GM19452 (cell line): ENCODE measurements around the gene PLOD3.
"Not testable (repeated sequence)": the region's sequence is repeated elsewhere in the genome, so short reads cannot be mapped to it uniquely, and the experiment has no call there.

Experiments used
- ATAC-seq: cut with Tn5 transposase; IDR thresholded peaks from one replicate; pipeline ENCODE4 v1.9.1; 2021; ENCODE audit not compliant: unreplicated experiment

Gene PLOD3

DNA sequence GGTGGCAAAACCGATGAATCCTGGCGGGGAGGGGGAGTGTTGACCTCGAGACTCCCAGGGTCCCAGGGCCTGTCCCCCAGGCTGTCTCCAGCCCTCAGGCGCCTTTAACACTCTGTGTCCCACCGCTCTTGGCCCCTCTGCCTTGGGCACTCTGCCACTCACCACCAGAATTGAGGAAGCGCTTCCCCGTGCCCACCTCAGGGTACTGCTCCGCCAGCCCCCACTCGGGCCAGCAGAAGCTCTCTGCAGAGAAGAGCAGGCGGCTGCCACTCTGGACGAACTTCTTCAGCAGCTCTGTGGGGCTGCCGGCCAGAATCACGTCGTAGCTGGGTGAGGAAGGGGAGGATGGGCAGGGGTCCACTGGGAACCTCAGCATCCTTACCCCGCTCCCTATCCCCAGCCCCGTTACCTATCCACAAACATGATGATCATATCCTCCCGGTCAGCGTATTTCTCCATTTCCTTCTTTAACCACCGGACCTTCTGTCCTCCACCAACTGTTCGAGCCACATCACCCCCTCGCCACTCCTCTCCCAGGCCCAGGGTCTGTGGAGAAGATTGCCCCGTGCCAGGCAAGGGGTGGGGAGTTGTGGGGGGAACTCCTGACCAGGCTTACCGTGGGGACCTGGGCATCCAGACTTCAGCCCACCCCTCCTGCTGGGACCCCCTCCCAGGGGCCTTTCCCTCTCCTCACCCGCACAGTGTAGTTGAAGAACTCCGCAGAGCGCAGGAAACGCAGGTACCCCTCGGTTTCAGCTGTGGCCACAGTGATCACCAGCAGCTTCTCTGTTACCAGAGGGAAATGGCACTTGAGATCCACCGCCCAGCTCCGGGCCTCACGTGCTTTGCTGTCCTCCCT lies 1.2 kb downstream of the PLOD3 start:
- no peak for ATAC-seq

DNA sequence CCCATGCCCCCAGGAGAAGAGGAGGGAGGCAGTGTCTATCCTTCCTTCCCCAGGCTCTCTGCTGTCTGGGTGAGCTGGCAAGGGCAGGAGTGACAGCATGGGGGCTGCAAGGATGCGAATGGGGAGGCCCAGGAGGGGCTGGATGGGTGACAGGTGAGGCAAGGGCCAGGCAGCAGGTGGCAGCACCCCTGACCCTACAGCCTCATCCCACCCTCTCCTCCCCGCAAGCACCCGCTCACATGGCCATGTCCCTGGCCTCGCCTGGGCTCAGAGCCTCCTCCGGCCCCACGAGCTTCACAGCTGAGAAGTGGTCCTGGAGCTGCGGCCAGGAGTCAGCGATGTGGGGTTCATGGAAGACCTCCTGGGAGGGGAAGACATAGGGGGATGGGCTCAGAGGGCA lies 5.4 kb downstream of the PLOD3 start:
- no peak for ATAC-seq

DNA sequence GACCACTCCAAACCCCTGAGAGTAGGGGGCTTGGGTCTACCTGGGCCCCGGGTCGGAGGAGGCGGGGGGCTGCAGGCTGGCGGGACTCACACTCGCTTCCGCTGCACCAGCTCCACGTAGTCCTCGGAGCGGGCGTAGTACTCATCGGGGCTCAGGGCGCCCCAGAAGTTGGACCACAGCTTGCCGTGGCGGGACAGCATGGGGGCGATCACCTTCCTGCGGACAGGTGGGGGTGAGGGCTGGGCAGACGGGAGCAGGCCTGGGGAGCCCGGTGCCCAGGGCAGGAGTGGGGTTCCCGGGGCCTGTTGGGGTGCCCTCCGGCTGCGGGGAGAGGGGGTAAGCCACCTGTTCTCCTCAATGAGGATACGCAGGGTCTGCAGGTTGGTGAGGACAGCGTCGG lies 5.9 kb downstream of the PLOD3 start:
- no peak for ATAC-seq

DNA sequence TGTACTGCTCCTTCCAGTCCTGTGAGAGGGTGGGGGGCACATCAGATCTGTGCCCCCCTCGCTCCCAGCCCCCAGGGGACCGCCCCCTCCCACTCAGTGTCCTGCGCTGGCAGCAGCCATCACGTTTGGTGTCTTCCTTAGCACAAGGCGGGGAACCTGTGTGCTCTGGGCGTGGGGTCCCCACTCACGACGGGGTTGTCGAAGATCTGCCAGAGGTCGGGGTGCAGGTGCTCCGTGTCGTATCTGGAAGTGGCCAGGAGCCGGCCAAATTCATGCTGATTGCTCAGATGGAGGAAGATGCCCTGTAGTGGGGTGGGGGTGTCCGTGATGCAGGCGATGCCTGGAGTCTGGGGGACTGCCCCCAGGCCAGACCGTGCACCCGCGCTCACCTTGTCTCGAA lies 7.2 kb downstream of the PLOD3 start:
- no peak for ATAC-seq

DNA sequence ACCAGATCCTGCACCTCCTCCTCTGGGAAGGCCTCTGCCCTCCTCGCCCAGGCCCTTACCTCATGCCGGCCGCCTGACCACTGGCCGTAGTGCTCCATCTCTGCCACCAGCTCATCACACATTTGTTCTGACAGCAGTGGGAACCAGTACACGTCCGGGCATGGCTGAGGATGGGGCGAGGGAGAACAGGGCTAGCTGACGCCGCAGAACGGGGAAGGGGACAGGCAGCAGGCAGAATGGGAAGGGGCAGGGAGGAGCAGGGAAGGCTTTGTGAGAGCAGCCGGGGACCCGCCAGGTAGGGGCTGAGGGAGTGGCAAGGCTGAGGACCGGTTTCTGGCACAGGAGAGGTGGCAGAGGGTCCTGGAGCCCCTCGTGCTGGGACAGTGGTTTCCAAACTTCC lies 8.6 kb downstream of the PLOD3 start:
- no peak for ATAC-seq

DNA sequence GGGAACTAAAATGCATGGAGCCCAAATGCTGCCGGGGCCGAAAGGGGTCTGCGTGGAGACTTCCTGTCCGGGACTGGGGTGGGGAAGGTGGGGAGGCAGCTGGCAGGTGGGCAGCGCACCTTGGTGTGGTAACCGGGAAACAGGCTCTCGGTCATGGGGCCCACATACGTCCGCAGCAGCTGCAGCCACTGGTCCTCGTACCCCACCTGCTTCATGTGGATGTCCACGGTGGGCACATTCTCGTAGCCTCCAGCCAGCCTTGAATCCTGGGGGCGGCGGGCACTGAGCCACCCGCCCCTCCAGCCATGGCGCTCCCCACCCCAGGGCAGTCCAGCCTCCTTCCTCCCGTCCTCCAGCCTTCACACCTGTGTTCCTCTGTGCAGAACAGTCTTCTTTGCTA lies 9.9 kb downstream of the PLOD3 start:
- no peak for ATAC-seq

DNA sequence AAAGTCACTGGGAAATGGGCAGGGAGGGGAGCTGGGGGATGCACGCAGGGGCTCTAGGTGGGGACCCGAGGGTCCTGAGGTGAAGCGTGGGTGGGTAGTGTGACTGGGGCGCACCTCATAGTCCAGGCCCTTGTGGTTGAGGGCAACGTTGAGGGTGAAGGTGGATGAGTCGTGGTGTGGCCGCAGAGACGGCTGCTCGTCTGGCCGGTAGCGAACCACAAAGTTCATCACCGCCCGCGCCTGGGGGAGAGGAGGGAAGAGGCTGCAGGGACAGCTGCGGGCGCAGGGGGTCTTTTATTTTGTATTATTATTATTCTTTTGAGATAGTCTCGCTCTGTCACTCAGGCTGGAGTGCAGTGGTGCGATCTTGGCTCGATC lies 10.7 kb downstream of the PLOD3 start:
- ATAC-seq: no peak

DNA sequence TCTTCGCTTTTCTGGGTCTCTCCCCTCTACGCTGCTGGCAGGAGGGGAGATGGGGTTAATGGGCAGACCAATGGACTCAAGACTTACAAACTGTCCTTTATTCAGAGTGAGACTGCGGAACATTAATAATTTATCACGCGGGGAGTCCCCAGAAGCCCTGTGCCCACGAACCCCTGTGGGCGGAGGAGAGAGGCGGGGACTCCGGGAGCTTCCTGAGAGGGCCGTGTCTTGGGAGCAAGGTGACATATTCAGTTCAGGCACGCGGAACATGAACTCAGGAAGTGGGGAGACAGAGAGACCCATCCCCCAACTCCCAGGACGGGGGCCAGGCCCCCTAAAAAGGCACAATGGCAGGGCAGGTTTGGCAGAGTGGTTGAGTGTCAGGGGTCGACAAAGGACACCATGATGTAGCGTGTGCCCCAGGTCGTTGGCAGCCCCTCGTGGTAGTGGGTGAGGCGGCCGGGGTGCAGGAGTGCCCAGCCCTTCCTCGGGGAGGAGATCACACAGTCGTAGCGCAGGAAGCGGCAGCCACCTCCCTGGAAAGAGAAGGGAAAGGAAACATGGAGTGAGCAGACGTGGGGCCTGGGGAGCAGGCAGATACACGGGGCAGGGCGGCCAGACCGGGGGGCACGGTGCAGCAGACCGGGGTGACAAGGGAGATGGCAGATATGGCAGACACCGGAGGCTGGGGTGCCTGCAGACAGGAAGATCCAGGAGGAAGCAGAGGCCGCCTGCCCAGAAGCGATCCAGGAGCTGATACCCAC lies 11.3 kb downstream of the PLOD3 start:
- no peak for ATAC-seq

DNA sequence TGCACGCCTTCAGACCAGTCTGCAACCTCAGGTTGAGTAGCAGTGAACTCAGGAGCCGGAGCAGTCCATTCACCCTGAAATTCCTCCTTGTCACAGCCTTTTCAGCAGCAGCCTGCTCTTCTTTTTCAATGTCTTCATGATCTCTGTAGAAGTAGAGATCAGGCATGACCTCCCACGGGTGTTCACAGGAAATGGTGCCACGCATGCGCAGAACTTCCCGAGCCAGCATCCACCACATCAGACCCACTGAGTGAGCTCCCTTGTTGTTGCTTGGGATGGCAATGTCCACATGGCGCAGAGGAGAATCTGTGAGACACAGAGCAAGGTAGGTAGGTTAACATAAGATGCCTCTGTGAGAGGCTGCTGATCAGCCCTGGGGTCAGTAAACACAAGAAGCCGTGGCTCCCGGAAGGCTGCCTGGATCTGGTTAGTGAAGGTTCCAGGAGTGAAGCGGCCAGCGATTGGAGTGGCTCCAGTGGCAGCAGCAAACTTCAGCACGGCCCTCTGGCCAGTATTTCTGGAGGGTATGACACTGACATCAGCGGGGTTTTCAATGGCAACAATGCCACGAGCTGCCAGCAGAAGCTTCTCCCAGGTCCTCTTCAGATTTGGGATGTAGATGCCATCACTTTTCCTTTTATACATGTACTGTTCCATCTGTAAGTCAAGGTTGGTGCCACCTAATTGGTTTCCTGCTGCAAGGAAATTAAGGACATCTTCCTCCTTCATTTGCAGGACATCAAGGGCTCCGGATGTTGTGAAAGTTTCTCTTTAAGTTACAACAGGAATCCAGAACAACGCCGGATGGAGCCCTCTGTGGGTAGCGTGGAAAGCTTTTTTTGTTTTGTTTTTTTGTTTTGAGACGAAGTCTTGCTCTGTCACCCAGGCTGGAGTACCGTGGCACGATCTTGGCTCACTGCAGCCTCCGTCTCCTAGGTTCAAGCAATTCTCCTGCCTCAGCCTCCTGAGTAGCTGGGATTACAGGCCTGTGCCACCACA lies 13.3 kb downstream of the PLOD3 start:
- not testable (repeated sequence) for ATAC-seq

DNA sequence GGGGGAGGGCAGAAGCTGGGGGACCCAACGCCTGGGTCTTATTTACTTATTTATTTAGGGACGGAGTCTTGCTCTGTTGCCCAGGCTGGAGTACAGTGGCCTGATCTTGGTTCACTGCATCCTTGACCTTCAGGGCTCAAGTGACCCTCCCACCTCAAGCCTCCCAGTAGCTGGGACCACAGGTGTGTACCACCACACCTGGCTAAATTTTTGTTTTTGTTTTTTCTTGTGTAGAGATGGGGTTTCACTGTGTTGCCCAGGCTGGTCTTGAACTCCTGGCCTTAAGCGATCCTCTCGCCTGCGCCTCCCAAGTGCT lies 14.8 kb downstream of the PLOD3 start:
- no peak for ATAC-seq

DNA sequence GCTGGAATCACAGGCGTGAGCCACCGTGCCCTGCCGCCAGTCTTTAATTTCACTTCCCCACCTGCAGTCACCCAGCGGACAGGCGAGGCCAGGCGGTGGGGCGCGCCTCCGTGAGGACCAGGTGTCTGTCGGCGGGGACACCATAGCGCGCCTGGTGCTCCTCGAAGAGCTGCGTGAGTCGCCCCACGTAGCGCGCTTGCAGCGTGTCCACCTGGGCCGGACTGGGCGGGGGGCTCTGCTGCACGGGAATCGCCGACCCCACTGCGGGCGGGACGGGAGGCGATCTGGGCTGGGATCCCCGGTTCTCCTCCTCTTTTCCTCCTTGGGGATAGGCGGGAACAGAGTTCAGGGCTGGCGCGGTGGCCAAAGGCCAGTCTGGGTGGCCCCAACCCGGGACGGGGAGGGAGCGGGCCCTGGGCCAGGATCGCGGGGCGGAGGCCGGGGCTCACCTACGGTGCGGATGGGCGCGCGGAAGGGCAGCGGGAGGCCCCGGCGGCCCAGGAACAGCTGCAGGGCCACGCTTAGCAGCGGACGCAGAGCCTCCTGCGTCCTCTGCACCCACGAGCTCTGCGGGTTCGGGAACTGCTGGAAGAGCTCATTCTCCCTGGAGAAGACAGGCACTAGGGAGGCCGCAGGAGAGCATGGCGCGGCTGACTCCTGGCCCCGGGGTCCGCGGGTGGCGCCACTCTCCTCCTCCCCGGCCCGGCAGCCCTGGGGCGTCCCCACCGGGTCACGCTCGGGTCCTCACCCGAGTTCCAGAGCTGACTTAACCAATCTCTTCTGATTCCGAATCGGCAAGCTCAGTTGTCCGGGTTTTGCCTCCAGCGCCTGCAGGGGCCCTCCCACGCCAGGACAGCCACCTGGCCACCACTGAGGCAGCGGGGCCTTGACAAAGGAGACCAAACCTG lies 15.4 kb downstream of the PLOD3 start:
- no peak for ATAC-seq

DNA sequence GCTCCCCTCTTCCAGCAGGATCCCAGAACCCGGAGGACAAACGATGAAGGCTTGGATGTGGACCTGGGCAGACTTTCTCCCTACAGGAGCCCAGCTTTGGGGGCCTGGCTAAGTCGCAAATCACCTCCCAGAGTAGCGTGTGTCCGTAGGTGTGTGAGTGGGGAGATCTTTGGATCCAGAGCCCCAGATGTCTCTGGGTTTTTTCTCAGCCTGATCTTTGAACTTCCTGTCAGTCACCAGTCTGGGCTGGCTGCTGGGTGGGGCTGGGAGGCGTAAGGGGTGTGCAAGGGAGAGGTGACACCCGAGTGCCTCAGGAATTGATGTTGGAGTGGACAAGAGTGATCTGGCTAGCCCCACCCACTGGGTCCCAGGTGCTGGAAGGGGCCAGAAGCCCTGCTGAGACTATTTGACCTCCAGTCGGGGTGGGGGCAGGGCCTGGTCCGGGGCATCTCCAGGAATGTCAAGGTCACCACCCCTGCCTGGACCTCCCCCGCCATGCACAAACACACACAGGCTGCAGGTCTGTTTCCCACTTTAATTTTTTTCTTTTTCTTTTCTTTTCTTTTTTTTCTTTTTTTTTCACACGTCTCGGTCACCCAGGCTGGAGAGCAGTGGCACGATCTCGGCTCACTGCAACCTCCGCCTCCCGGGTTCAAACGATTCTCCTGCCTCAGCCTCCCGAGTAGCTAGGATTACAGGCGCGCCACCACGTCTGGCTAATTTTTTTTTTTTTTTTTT lies 16.4 kb downstream of the PLOD3 start, which contains the start of gene MOGAT3:
TSS of gene MOGAT3 (minus strand) at position 175 of the 738 bp plus-strand sequence. CDS start 182 bp downstream, outside the sequence.
- ATAC-seq: no peak

DNA sequence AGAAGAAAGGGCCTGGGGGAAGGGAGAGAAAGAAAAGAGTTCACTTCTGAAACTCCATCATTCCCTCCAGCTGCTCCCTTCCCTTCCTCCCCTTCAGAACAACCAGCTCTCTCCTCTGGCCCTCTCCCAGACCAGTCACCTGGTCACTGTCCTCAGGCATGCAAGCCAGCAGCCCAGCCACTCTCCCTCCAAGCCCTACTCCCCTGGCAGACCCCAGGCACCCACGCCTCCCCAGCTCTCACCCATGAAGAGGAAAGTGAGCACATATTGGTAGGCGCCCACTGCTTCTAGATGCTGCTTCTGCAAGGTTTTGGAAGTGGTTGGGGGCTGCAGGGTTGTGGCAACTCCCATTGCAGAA lies 16.9 kb downstream of the PLOD3 start:
- no peak for ATAC-seq

DNA sequence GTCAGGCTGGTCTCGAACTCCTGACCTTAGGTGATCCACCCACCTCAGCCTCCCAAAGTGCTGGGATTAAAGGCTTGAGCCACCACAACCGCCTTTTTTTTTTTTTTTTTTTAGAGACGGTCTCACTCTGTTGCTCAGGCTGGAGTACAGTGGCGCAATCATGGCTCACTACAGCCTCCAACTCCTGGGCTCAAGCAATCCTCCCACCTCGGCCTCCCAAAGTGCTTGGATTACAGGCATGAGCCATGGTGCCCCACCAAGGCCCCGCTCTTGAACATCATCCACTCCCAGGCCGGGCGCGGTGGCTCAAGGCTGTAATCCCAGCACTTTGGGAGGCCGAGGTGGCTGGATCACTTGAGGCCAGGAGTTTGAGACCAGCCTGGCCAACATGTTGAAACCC lies 17.9 kb downstream of the PLOD3 start:
- not testable (repeated sequence) for ATAC-seq

DNA sequence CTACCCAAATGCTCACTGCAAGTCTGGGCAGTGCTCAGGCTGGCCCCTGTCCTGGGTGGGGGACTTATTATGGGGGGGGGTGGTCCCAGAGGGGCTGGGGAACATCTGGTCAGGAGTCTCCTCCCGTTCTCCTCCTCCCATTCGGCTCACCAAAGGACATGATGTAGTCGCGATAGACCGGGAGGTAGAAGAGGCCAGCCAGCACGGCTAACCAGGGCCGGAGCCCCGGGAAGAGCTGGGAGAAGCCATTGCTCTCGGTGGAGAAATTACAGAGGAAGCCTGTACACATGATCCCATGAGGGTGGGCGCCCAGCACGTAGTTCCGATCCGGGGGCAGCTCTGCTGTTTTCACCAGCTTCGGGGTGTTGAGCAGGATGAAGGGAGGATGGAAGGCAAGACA lies 18.9 kb downstream of the PLOD3 start:
- no peak for ATAC-seq

DNA sequence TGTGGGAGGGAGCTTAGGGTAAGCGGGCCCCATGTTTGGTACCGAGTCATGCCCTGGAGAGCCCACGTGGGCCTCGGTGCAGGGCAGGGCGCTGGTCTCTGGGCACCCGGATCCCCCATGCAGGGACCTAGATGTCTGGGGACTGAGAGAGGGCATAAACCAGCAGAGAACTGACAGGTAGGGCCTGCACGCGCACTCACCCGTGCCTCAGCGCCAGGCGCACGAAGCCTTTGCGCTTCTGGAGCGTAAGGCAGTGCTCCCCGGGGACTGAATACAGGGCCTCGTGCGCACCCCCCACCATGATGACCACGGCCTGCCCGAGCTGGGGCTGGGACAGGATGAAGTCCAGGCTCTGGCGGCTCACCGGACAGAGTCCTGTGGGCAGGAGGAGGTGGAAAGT lies 19.4 kb downstream of the PLOD3 start:
- no peak for ATAC-seq

DNA sequence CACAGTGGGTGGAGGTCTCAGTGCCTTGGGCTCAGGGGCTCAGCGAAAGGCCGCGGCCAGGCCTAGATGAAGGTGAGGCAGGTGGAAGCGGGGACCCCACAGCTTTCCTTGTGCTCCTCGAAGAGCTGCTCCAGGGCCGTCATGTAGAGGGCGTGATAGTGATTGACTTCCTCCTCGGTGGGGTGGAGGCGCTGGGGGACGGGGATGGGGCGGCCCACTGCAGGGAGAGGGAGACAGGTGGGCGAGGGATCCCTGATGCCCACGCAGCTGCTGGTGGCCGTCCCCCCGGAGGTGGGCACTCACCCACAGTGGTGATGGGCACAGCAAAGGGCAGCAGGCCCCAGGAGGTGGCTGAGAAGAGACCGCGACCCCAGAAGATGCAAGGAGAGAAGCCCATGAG lies 21.5 kb downstream of the PLOD3 start:
- ATAC-seq: no peak

DNA sequence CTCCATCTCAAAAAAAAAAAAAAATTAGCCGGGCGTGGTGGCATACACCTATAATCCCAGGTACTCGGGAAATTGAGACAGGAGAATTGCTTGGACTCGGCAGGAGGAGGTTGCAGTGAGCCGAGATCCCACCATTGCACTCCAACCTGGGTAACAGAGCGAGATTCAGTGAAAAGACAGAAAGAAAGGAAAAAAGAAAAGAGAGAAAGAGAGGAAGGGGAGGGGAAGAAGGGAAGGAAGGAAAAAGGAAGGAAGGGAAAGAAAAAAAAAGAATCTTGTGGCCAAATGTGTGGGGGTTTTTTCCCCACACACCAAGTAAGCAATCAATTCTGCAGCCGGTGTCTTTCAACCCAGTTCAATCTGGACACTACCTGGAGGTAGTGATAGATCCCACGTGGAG lies 28.3 kb downstream of the PLOD3 start:
- no peak for ATAC-seq

DNA sequence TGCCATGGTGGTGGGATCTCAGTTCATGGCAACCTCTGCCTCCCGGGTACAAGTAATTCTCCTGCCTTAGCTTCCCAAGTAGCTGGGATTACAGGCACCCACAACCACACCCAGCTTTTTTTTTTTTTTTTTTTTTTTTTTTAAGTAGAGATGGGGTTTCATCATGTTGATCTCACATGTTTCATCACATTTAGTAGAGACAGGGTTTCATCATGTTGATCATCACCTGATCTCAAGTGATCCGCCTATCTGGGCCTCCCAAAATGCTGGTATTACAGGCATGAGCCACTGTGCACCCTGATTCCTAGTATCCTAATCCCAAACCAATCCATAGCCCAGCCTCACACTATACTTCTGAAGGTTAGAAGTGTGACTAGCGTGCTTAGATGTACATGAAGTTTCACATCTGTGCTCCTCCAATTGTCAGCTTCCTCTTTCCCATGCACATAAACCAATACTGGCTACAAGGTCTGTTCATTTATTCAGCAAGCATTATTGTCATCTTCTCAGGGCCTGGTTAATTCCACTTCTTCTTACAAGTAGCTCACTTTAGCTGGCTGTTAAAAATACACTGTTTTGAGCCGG lies 30.4 kb downstream of the PLOD3 start:
- ATAC-seq: no peak
